Muscle of leg (tissue), 11 donors: ENCODE results near the gene CERS6. TPM values are rescaled to one million over a fixed set of nuclear protein-coding genes. Genes with fewer than 3 reads are reported as not detected.
A peak's percentile ranks its signal among the peaks of the same experiment; 100 is the strongest.

Experiments used
- DNase-seq: peaks from one replicate; pipeline ENCODE4 v3.0.0; 2013
- H3K27ac ChIP-seq: one replicate; pipeline ENCODE4 v1.5.1; 2013; ENCODE audit warnings: mild to moderate bottlenecking, low read length, control low read depth
- H3K27me3 ChIP-seq: one replicate; pipeline ENCODE4 v1.6.1; 2013; ENCODE audit warnings: low read length; ENCODE audit not compliant: control insufficient read depth, insufficient read depth
- H3K36me3 ChIP-seq: one replicate; pipeline ENCODE4 v1.6.1; 2013; ENCODE audit warnings: low read length; ENCODE audit not compliant: control insufficient read depth, insufficient read depth
- H3K4me1 ChIP-seq: one replicate; pipeline ENCODE4 v1.6.1; 2013; ENCODE audit warnings: low read length; ENCODE audit not compliant: control insufficient read depth, insufficient read depth
- H3K4me3 ChIP-seq: one replicate; pipeline ENCODE4 v1.5.1; 2013; ENCODE audit warnings: low read length, control low read depth
- H3K9me3 ChIP-seq: replicated peaks from 2 replicates; pipeline ENCODE4 v1.6.1; 2013; ENCODE audit warnings: low read depth, low read length; ENCODE audit not compliant: control insufficient read depth
- WGBS: methylation state at CpG from one replicate; pipeline ENCODE4 v1.1.5; 2013; ENCODE audit warnings: missing lambda C conversion rate; ENCODE audit not compliant: insufficient coverage; 5-methylcytosine and 5-hydroxymethylcytosine counted together
- polyA plus RNA-seq, 8 donors: library from polyadenylated mRNA; unstranded; fragments of 120-200 nt; gene quantifications; one replicate each; pipeline versions ENCODE4 v1.2.1 to v1.2.3, GENCODE V29; 2013; ENCODE audit warnings: inconsistent platforms in 1 of 8, low replicate concordance in 1 of 8; ENCODE audit not compliant: insufficient read length in 8 of 8, insufficient read depth in 1 of 8
- total RNA-seq: library from RNA; stranded (reverse); fragments of 120-200 nt; gene quantifications from one replicate; pipeline ENCODE4 v1.2.4, GENCODE V29; 2013

The CERS6 gene
- total and polyA plus RNA-seq, 9 donors = 21.2 to 54.4 (median 39.0) TPM

DNA sequence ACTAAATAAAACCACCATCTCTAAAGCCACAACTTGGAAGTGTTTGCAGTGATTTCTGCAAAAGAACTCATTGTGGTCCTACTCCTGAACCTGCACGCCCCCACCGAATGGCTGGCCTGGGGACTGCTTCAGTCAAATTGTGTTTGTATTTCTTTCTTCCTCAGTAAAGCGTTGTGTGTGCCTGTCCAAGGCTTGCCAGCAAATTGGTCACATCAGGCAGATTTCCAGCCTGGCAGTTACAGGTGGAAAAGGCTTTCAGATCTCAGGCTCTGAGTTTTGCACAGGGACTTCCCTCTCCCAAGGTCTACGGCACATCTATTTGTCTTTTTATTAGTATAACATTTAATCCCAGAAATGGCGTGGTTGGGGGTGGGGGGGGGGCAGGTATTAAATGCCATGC, 292.4 kb downstream of the CERS6 start:
- 75% methylated on average over 2 of the region's 5 CpGs for WGBS
- Histone ChIP-seq H3K9me3 (no peaks in the 10 kb centered on the region), H3K27ac (no peak overlapping the region), H3K36me3 (no peaks in the 10 kb centered on the region), H3K4me3 (no peak overlapping the region), H3K4me1 (peaks cover 29% of the 10 kb centered on the region), H3K27me3 (no peaks in the 10 kb centered on the region)
- no peak for DNase-seq

DNA sequence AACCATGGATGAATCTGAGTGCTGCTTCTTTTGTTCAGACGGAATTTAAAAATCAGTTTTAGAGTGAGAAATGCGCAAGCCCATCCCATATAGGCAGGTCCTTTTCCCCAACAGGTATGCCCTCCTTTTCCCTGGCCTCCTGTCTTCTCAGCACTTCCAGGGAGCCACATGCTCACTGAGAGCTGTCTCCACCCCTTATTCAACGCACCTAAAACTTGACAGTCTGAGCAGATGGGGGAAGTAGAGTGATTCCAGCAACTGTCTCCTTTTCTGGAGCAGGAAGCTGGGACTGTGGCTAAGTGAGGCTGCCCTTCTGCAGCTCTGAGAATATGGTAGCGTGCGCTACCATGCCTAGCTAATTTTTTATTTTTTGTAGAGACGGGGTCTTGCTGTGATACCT, 293.2 kb downstream of the CERS6 start:
- H3K4me1 ChIP-seq = peaks cover 29% of the 10 kb centered on the region
- no peaks in the 10 kb centered on the region for H3K27me3 ChIP-seq
- no peak overlapping the region for H3K27ac ChIP-seq
- DNase-seq = no peak
- WGBS = 86% methylated on average over 2 of the region's 6 CpGs
- no peaks in the 10 kb centered on the region for H3K9me3 ChIP-seq
- peaks cover 5% of the 10 kb centered on the region for H3K36me3 ChIP-seq
- H3K4me3 ChIP-seq = no peak overlapping the region

- H3K36me3 ChIP-seq = peaks cover 10% of the 10 kb centered on the region
- H3K27me3 ChIP-seq = no peaks in the 10 kb centered on the region
- peak; percentile 79 for DNase-seq
- peak overlapping the region; percentile 50 for H3K27ac ChIP-seq
- H3K4me1 ChIP-seq = peaks cover 29% of the 10 kb centered on the region
- no peak overlapping the region for H3K4me3 ChIP-seq
- no peaks in the 10 kb centered on the region for H3K9me3 ChIP-seq
Observed at GRCh38 chr2:168751104-168751740, 295.1 kb downstream of the CERS6 start.

DNA sequence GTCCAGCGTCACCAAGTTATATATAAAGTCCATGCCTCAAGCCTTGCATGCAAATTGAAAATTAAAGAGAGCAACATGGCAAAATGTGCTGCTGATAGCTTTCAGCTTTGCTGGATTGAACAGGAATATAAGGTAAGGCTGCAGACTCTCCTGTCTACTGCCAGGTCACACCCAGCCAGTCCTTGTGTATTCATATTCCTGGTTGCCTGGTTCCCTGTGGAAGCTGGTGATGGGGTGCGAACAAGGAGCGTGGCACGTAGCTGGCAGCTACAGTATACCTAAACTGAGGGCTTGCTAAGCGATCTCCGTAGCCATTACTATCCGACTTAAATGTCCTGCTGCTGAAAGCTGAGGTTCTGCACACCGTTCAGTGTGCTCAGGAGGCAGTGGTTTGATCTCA, 296.3 kb downstream of the CERS6 start:
- Histone ChIP-seq H3K9me3 (no peaks in the 10 kb centered on the region), H3K4me1 (peaks cover 29% of the 10 kb centered on the region), H3K27ac (no peak overlapping the region), H3K4me3 (no peak overlapping the region), H3K36me3 (peaks cover 10% of the 10 kb centered on the region), H3K27me3 (no peaks in the 10 kb centered on the region)
- DNase-seq = no peak
- WGBS = 90% methylated on average over 2 of the region's 8 CpGs

- H3K27me3 ChIP-seq = no peaks in the 10 kb centered on the region
- peaks cover 22% of the 10 kb centered on the region for H3K4me1 ChIP-seq
- no peak overlapping the region for H3K4me3 ChIP-seq
- peaks cover 12% of the 10 kb centered on the region for H3K36me3 ChIP-seq
- WGBS = 100% methylated on average over 1 of the region's 8 CpGs
- DNase-seq = no peak
- H3K9me3 ChIP-seq = no peaks in the 10 kb centered on the region
- H3K27ac ChIP-seq = no peak overlapping the region
Observed at GRCh38 chr2:168753765-168754329, 297.8 kb downstream of the CERS6 start.

DNA sequence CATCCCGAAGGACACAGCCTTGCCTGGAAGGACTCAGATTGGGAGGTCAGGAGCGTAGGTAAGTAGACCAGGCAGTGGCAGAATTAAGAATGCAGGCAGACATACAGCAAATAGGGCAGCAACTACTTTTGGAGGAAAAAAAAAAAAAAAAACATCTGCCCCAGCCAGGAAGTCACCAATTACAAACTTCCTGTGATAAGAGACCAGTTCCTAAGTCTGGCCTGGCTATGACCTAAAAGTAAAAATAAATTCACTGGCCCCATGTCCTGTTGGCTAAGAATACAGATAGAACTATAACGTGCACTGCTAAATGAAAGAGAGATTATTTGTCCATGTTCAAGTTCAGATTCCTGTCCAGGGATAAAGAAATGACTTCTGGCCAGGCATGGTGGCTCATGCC, 301.2 kb downstream of the CERS6 start:
- no peak for DNase-seq
- Histone ChIP-seq H3K9me3 (no peaks in the 10 kb centered on the region), H3K27ac (no peak overlapping the region), H3K4me3 (no peak overlapping the region), H3K36me3 (peaks cover 12% of the 10 kb centered on the region), H3K27me3 (no peaks in the 10 kb centered on the region), H3K4me1 (peaks cover 3% of the 10 kb centered on the region)
- WGBS = 50% methylated on average over 1 of the region's 3 CpGs

DNA sequence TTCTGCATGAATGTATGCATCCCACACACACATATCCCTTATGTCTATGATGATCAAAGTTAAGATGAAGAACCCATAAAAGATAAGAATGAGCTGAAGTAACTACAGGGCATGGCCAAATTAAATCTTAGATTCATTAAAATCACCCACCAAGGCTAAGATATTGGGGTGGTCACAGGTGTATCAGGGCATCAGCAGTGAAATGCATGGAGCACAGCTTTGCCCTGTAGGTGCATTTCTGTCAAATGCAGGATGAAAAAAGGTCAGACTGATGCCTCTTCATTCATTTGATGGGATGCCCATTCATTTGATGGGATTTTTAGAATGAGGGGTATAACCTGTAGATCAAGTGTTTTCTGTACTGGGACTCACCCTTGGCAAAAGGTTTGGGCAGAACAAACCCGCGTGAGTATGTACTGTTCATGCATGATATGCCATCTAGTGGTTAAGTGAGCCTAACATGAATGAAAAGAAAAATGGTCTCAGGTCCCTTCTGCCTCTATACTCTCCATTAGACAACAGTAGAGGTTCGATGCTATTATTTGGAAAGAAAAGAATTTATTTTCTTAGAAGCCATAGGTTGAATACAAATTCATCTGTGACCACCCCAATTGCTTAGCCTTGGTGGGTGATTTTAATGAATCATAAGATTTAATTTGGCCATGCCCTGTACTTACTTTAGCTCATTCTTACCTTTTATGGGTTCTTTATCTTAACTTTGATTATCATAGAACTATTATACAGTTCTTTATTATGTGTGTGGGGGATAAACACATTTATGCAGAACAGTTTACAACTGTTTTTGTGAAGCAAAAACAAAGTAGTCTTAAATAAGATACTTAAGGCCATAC, 303.1 kb downstream of the CERS6 start:
- no peaks in the 10 kb centered on the region for H3K4me1 ChIP-seq
- H3K9me3 ChIP-seq = no peaks in the 10 kb centered on the region
- H3K27ac ChIP-seq = no peak overlapping the region
- peaks cover 8% of the 10 kb centered on the region for H3K36me3 ChIP-seq
- H3K27me3 ChIP-seq = no peaks in the 10 kb centered on the region
- DNase-seq = peak; percentile 79
- no CpG with 5 or more reads among the region's 3 CpGs for WGBS
- no peak overlapping the region for H3K4me3 ChIP-seq

DNA sequence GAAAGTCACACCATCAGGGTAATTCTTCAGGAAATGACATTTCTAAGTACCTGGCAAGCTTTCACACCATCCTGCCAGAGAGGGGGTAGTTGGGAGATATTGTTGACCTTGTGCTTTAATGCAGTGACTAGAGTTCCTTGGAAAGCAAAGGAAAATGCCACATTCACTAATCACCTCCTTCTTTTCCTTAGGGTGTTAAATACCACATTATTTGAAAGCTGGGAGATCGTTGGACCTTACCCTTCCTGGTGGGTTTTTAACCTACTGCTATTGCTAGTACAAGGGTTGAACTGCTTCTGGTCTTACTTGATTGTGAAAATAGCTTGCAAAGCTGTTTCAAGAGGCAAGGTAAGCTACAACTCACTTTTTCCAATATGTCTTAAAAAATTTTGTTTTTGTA, 309.3 kb downstream of the CERS6 start:
- H3K9me3 ChIP-seq = no peaks in the 10 kb centered on the region
- H3K4me3 ChIP-seq = no peak overlapping the region
- H3K36me3 ChIP-seq = peaks cover 13% of the 10 kb centered on the region
- no peak for DNase-seq
- H3K27me3 ChIP-seq = no peaks in the 10 kb centered on the region
- no CpG with 5 or more reads among the region's 1 CpG for WGBS
- no peaks in the 10 kb centered on the region for H3K4me1 ChIP-seq
- H3K27ac ChIP-seq = no peak overlapping the region

DNA sequence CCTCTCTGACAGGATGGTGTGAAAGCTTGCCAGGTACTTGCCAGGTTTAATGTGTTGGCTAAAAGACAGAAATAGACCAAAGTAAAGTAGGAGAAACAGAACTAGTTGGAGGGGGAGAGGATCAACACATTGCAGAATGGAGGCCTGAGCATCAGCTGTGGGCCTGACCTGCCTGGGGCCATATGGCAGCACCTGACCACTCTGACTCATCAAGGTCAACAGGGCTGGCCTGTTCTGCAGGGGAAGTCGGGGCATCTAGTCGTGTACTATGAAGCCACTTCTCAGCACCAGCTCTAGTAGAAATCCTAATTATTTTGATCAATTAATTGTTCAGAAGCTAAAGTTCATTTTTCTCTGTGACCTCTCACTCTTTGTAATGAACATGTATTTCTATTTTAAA, 310.5 kb downstream of the CERS6 start:
- Histone ChIP-seq H3K9me3 (no peaks in the 10 kb centered on the region), H3K27me3 (no peaks in the 10 kb centered on the region), H3K36me3 (peaks cover 13% of the 10 kb centered on the region), H3K4me1 (no peaks in the 10 kb centered on the region), H3K4me3 (no peak overlapping the region), H3K27ac (no peak overlapping the region)
- WGBS = no CpG with 5 or more reads among the region's 2 CpGs
- no peak for DNase-seq

- H3K36me3 ChIP-seq = peaks cover 13% of the 10 kb centered on the region
- no peak overlapping the region for H3K4me3 ChIP-seq
- no peaks in the 10 kb centered on the region for H3K9me3 ChIP-seq
- no peak overlapping the region for H3K27ac ChIP-seq
- H3K27me3 ChIP-seq = no peaks in the 10 kb centered on the region
- DNase-seq = no peak
- H3K4me1 ChIP-seq = no peaks in the 10 kb centered on the region
- WGBS = no CpG with 5 or more reads among the region's 1 CpG
Observed at GRCh38 chr2:168767258-168767657, 311.2 kb downstream of the CERS6 start.
